NCI-H2196 treated with DMSO at 0.1 percent for 48 hours (cell line): ENCODE results near the gene LRP1.

Experiments
- DNase-seq: peaks from one replicate; lab custom pipeline; 2025; ENCODE audit not compliant: unreplicated experiment; lab: John Stamatoyannopoulos, UW

The LRP1 gene

GRCh38 chr12:57233357-57234232 is 105.3 kb downstream of the LRP1 start:
- DNase-seq, result no peak

- DNase-seq, result no peak
Observed at GRCh38 chr12:57234233-57234570, 105.9 kb downstream of the LRP1 start.

GRCh38 chr12:57234571-57235016 is 106.3 kb downstream of the LRP1 start:
- DNase-seq, result no peak

- DNase-seq, result no peak
Observed at GRCh38 chr12:57235017-57235727, 106.9 kb downstream of the LRP1 start.

GRCh38 chr12:57235728-57236131 is 107.4 kb downstream of the LRP1 start:
- DNase-seq, result no peak

GRCh38 chr12:57236201-57236924 is 108.1 kb downstream of the LRP1 start:
- DNase-seq, result no peak

- DNase-seq, result no peak
Observed at GRCh38 chr12:57236925-57237595, 108.8 kb downstream of the LRP1 start.

- no peak for DNase-seq
Observed at GRCh38 chr12:57237596-57237931, 109.3 kb downstream of the LRP1 start.

- no peak for DNase-seq
Observed at GRCh38 chr12:57237932-57238853, 109.9 kb downstream of the LRP1 start.

- peak; percentile 77 for DNase-seq
Observed at GRCh38 chr12:57238854-57239554, 110.7 kb downstream of the LRP1 start.

GRCh38 chr12:57239587-57240065 is 111.3 kb downstream of the LRP1 start:
- no peak for DNase-seq

- peak; percentile 40 for DNase-seq
Observed at GRCh38 chr12:57240066-57240921, 112.0 kb downstream of the LRP1 start.

- DNase-seq, result no peak
Observed at GRCh38 chr12:57240926-57241401, 112.7 kb downstream of the LRP1 start.

GRCh38 chr12:57241402-57242310 is 113.4 kb downstream of the LRP1 start:
- no peak for DNase-seq

GRCh38 chr12:57242329-57242690 is 114.0 kb downstream of the LRP1 start:
- DNase-seq, result peak; percentile 85

- DNase-seq, result peak; percentile 87
Observed at GRCh38 chr12:57242691-57243454, 114.6 kb downstream of the LRP1 start.
